Vagina (tissue), 2 donors: ENCODE data around the gene RMND5A. TPM values are rescaled to one million over a fixed set of nuclear protein-coding genes. Genes with fewer than 3 reads are reported as not detected.

Experiments
- DNase-seq, 2 donors: peaks; one replicate each; pipeline ENCODE4 v3.0.0-alpha.2; 2017; ENCODE audit errors: extremely low spot score in 2 of 2
- H3K27ac ChIP-seq: fragments of 200-600 bp; sonication (generic); one replicate; pipeline ENCODE4 v1.5.1; 2019
- H3K27me3 ChIP-seq: fragments of 200-600 bp; sonication (generic); one replicate; pipeline ENCODE4 v1.5.1; 2019
- H3K36me3 ChIP-seq, 2 donors: fragments of 200-600 bp; sonication (generic); one replicate each; pipeline ENCODE4 v1.5.1; 2017 to 2019
- H3K4me1 ChIP-seq: fragments of 200-600 bp; sonication (generic); one replicate; pipeline ENCODE4 v1.5.1; 2019
- H3K4me3 ChIP-seq, 2 donors: fragments of 200-600 bp; sonication (generic); 1 replicate in 1 of 2; 2 replicates in 1 of 2; pipeline ENCODE4 v1.5.1; 2016 to 2019
- H3K9me3 ChIP-seq: fragments of 200-600 bp; sonication (generic); one replicate; pipeline ENCODE4 v1.5.1; 2019
- CTCF ChIP-seq, 3 experiments: fragments of 450-650 bp in 2 of 3; fragments of 200-600 bp in 1 of 3; sonication (generic) in 1 of 3; IDR thresholded peaks; one replicate each; pipeline ENCODE4 v1.5.1; 2017 to 2019; ENCODE audit warnings: antibody characterized with exemption in 3 of 3, mild to moderate bottlenecking in 2 of 3, moderate library complexity in 2 of 3
- POLR2A ChIP-seq, 2 donors: fragments of 450-650 bp; IDR thresholded peaks; one replicate each; pipeline ENCODE4 v1.6.1; 2017; ENCODE audit warnings: antibody characterized with exemption in 2 of 2, mild to moderate bottlenecking in 2 of 2, moderate library complexity in 2 of 2
- POLR2AphosphoS5 ChIP-seq, 2 donors: sonication (generic); formaldehyde crosslinking; IDR thresholded peaks; one replicate each; pipeline ENCODE4 v1.9.0; 2017; ENCODE audit warnings: antibody characterized with exemption in 2 of 2, mild to moderate bottlenecking in 2 of 2, low read depth in 1 of 2; ENCODE audit not compliant: insufficient read depth in 1 of 2
- intact Hi-C: fragments of 100-400 bp; cut with DNase I; formaldehyde crosslinking; loops from one replicate; pipeline ENCODE4 v1.15.1; 2023
- total RNA-seq: library from RNA; depleted of rRNA; stranded (reverse); fragments of >200 nt; gene quantifications from one replicate; pipeline ENCODE4 v1.2.3, GENCODE V29; 2016

Gene RMND5A
- total RNA-seq, 1 donor from 2014 or later: 37.6 TPM

- Histone ChIP-seq H3K9me3 (no peaks in the 10 kb centered on the region), H3K4me3 (no peak overlapping the region), H3K36me3 (no peaks in the 10 kb centered on the region), H3K27ac (no peak overlapping the region), H3K4me1 (peaks cover 24% of the 10 kb centered on the region), H3K27me3 (peaks cover 12% of the 10 kb centered on the region)
- no peak for TF ChIP-seq POLR2AphosphoS5 (IDR thresholded peaks at IDR 0.05; ENCODE audit: insufficient read depth in 1 of 2, low read depth in 1 of 2)
- no peak for TF ChIP-seq POLR2A (IDR thresholded peaks at IDR 0.05)
- TF ChIP-seq CTCF (IDR thresholded peaks at IDR 0.05): no peak
- DNase-seq: no peak
- intact Hi-C loops: no loop called here
Observed at GRCh38 chr2:86786001-86786536, 66.0 kb downstream of the RMND5A start.

- no peaks in the 10 kb centered on the region for H3K36me3 ChIP-seq
- TF ChIP-seq POLR2A (IDR thresholded peaks at IDR 0.05) (no peak), CTCF (IDR thresholded peaks at IDR 0.05) (no peak), POLR2AphosphoS5 (IDR thresholded peaks at IDR 0.05; ENCODE audit: insufficient read depth in 1 of 2, low read depth in 1 of 2) (no peak)
- no peak overlapping the region for H3K4me3 ChIP-seq
- no peak for DNase-seq
- peaks cover 24% of the 10 kb centered on the region for H3K4me1 ChIP-seq
- intact Hi-C loops: no loop called here
- no peak overlapping the region for H3K27ac ChIP-seq
- no peaks in the 10 kb centered on the region for H3K9me3 ChIP-seq
- peaks cover 12% of the 10 kb centered on the region for H3K27me3 ChIP-seq
Observed at GRCh38 chr2:86787736-86788135, 67.6 kb downstream of the RMND5A start.

GRCh38 chr2:86788165-86788564, 68.1 kb downstream of the RMND5A start:
- peaks cover 12% of the 10 kb centered on the region for H3K27me3 ChIP-seq
- no peak for TF ChIP-seq POLR2A (IDR thresholded peaks at IDR 0.05)
- TF ChIP-seq CTCF (IDR thresholded peaks at IDR 0.05): no peak
- no peak for TF ChIP-seq POLR2AphosphoS5 (IDR thresholded peaks at IDR 0.05; ENCODE audit: insufficient read depth in 1 of 2, low read depth in 1 of 2)
- no peak for DNase-seq
- H3K4me3 ChIP-seq: no peak overlapping the region
- no peak overlapping the region for H3K27ac ChIP-seq
- H3K4me1 ChIP-seq: peaks cover 24% of the 10 kb centered on the region
- intact Hi-C loops: no loop called here
- no peaks in the 10 kb centered on the region for H3K9me3 ChIP-seq
- no peaks in the 10 kb centered on the region for H3K36me3 ChIP-seq

GRCh38 chr2:86788881-86789686, 69.0 kb downstream of the RMND5A start:
- H3K9me3 ChIP-seq: no peaks in the 10 kb centered on the region
- H3K4me3 ChIP-seq: peak overlapping the region; percentile 28 to 29
- H3K4me1 ChIP-seq: peaks cover 24% of the 10 kb centered on the region
- intact Hi-C loops: no loop called here
- DNase-seq: no peak
- no peak for TF ChIP-seq POLR2AphosphoS5 (IDR thresholded peaks at IDR 0.05; ENCODE audit: insufficient read depth in 1 of 2, low read depth in 1 of 2)
- peak overlapping the region; percentile 47 for H3K27ac ChIP-seq
- peaks cover 12% of the 10 kb centered on the region for H3K27me3 ChIP-seq
- no peaks in the 10 kb centered on the region for H3K36me3 ChIP-seq

GRCh38 chr2:86789687-86790133, 69.6 kb downstream of the RMND5A start:
- peaks cover 24% of the 10 kb centered on the region for H3K4me1 ChIP-seq
- peak overlapping the region; percentile 47 for H3K27ac ChIP-seq
- DNase-seq: no peak
- peaks cover 12% of the 10 kb centered on the region for H3K27me3 ChIP-seq
- TF ChIP-seq POLR2AphosphoS5 (IDR thresholded peaks at IDR 0.05; ENCODE audit: insufficient read depth in 1 of 2, low read depth in 1 of 2): no peak
- no peak for TF ChIP-seq POLR2A (IDR thresholded peaks at IDR 0.05)
- no peaks in the 10 kb centered on the region for H3K36me3 ChIP-seq
- intact Hi-C loops: no loop called here
- no peaks in the 10 kb centered on the region for H3K9me3 ChIP-seq
- peak overlapping the region; percentile 29 to 38 for H3K4me3 ChIP-seq
